Astrocyte (in vitro differentiated cells and primary cell): ENCODE measurements around the gene RCCD1.

Source experiments
- EZH2 ChIP-seq: IDR thresholded peaks from 2 replicates; pipeline ENCODE4 v1.6.1; 2012; ENCODE audit warnings: mild to moderate bottlenecking, low read length, inconsistent platforms; ENCODE audit not compliant: insufficient read depth
- TF ChIP-seq, protein P1 (sequence below): IDR thresholded peaks from 2 replicates; pipeline ENCODE4 v1.5.1; 2011; ENCODE audit warnings: low read depth, mild to moderate bottlenecking, inconsistent platforms, low read length, moderate library complexity; ENCODE audit not compliant: insufficient read depth

DNA sequence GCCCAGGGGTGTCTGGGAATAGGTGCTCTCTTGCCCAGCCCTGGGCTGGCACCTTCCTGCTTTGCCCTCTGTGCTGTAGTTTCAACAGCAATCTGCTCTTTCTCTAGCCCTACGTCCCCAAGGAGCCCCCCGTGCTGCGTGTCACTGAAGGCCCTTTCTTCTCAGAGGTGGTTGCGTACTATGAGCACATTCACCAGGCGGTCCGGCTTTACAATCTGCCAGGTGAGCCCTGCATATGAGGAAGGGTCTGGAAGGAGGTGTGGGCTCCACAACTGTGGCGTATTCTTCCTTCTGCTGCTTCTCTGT is 42.0 kb upstream of the RCCD1 start:
- TF ChIP-seq, protein P1, sequence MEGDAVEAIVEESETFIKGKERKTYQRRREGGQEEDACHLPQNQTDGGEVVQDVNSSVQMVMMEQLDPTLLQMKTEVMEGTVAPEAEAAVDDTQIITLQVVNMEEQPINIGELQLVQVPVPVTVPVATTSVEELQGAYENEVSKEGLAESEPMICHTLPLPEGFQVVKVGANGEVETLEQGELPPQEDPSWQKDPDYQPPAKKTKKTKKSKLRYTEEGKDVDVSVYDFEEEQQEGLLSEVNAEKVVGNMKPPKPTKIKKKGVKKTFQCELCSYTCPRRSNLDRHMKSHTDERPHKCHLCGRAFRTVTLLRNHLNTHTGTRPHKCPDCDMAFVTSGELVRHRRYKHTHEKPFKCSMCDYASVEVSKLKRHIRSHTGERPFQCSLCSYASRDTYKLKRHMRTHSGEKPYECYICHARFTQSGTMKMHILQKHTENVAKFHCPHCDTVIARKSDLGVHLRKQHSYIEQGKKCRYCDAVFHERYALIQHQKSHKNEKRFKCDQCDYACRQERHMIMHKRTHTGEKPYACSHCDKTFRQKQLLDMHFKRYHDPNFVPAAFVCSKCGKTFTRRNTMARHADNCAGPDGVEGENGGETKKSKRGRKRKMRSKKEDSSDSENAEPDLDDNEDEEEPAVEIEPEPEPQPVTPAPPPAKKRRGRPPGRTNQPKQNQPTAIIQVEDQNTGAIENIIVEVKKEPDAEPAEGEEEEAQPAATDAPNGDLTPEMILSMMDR, result no peak
- TF ChIP-seq EZH2, result no peak
